ENCODE measurements around the gene ZBTB22. TPM values are rescaled to one million over a fixed set of nuclear protein-coding genes. Genes with fewer than 3 reads are reported as not detected.

ZBTB22 gene
- total RNA-seq, 1 donor from 2014 or later = 10.6 TPM

DNA sequence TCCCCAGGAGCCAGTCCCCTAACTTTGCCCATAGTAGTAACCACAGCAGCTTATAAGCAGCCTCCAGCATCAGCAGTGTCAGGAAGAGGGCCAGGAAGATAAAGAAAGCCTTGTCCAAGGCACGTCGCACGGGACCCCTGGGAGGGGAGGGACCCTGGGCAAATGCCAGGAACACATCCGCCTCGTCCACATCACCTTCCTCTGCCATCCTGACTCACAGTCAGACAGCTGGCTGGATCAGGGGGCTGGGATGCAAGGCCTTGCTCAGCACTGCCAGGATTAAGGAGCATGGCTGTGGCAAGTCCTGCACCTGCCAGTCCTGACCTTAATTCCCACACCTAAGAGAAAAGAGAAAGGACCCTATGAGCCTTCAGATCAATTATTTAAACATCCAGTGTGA is 11.5 kb upstream of the ZBTB22 start:
- ATAC-seq = no peak

DNA sequence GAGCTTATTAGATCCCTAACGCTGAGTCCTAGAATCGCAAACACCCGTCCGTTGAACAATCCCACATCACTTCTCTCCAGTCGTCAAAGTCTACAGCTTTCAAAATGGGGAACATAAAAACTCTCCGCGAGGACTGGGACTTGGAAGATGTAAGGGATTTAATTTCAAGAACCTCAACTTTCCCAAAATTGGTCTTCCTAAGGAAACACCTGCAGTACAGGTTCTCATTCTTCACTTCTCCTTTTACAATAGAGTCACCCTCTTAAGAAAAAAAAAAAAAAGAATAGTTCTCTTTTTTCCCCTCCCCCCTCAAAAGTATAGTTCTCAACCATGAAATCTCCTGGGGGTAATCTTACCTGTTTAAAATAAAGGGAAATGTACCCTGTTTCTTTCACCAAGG is 6.6 kb upstream of the ZBTB22 start:
- ATAC-seq = no peak

DNA sequence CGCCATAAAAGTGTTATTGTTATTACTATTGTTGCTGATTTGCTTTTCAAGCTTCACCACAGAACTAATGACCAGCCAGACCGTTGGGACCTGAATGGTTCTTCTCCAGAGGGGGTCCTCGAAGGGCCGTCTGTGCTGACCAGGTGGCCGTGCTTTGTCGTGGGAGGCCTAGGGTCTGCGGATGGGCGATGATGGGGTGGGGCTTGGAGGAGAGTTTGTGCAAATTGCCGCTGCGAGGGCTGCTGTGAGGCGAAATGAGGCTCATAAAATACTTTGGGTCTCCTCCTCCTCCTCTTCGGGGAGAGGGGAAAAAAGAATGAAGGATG is 6.0 kb upstream of the ZBTB22 start:
- no peak for ATAC-seq

- no peak for ATAC-seq
Measured at GRCh38 chr6:33321227-33321626, 3.7 kb upstream of the ZBTB22 start.

DNA sequence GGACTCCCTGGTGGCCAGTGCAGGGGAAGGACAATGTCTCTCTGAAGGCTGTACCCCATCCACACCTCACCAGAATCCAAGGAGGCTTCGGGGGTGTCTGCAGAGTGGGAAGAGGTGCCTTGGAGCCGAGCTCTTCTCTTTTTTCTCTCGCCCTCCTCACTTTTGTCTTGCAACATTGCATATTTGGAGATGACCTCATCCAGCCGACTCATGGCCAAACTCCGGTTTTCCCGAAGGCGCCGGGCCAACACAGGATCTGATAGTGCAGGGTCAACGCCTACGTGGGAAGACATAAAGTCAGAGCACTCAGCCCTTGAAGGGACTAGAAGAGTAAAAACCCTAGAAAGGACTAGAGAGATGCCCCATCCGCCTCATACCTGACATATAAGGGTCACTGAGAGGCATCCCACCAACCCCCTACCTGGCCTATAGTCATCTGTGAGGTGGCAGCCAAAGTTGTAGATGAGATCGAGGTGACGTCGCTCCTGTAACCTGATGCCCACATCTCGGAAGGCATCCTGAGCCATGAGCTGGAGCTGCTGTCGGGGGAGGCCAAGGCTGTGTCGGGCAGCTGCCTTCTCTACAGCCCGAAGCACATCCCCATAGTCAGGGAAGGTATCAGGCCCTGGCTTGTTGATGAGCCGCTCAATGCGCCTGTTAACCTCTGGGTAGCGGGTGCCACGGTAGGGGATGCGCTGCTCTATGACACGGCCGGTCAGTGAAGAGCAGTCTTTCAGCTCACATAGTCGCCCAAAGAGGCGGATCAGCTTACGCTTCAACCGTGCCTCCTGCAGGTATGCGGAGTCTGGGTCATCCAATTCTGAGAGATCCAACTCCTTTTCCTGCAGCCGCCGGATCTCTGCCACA is 3.0 kb upstream of the ZBTB22 start:
- no peak for ATAC-seq

DNA sequence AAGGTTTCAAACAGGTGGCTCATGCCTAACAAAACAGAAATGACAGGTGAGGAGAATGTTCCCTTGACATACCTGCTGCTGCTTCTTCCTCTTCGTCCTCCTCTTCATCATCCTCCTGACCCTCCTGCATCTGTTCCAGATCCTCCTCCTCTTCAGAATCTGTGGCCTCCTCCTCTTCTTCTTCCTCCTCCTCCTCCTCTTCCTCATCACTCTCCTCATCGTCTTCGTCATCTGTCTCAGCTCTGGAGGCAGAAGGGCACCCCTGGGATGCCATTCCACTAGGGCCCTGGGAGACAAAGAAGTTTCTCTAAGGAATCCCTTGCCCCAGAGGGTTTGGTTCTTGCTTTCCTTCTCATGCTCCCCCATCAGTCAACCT is 2.4 kb upstream of the ZBTB22 start:
- no peak for ATAC-seq

- ATAC-seq = no peak
Measured at GRCh38 chr6:33318426-33319073, 1.0 kb upstream of the ZBTB22 start.

DNA sequence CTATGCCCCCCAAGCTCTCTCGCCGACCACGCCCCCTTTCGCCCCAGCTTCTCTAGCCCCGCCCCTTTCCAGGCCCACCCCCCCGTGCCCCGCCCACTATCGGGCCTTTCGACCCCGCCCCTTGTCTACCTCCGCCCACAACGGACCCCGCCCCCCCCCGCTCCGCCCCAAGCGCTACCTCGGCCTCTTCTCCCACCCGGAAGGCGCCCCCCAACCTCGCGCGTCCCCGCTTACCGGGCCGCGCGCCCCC is 200 bp downstream of the ZBTB22 start:
- ATAC-seq = peak; percentile 6

DNA sequence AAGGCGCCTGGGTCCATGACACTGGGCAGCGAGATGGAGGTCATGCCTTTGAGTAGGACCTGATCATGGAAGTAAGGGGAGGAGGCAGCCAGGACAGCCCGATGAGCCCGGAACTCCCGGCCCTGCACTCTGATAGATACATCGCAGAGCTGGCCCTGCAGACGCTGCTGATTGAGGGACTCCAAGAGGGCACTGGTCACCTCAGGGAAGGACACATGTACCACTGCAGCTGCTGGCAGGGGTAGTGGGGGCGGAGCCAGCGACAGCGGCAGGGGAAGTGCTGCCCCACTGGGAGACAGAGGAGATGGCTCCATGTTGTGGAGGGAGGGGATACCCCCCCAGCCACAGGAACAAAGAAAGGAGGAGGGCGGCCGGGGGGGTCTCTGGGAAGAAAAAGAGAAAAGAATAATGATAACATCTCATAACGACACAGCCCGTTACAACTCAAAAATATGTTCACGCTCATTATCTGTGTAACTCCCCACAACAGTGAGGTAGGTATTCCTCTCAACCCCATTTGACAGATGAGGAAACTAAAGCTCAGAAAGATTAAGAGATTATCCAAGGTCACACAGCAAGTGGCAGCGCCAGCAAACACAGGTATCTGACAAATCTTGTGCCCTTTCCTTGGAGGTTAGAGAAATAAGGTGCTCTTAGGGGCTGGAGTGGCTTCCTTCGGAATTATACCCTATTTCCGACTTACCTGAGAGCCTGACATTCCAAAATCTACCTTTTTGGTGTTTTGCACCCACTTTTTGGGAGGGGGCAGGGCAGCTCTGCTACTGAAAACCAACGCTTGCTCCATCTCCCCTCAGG is 733 bp downstream of the ZBTB22 start:
- no peak for ATAC-seq

DNA sequence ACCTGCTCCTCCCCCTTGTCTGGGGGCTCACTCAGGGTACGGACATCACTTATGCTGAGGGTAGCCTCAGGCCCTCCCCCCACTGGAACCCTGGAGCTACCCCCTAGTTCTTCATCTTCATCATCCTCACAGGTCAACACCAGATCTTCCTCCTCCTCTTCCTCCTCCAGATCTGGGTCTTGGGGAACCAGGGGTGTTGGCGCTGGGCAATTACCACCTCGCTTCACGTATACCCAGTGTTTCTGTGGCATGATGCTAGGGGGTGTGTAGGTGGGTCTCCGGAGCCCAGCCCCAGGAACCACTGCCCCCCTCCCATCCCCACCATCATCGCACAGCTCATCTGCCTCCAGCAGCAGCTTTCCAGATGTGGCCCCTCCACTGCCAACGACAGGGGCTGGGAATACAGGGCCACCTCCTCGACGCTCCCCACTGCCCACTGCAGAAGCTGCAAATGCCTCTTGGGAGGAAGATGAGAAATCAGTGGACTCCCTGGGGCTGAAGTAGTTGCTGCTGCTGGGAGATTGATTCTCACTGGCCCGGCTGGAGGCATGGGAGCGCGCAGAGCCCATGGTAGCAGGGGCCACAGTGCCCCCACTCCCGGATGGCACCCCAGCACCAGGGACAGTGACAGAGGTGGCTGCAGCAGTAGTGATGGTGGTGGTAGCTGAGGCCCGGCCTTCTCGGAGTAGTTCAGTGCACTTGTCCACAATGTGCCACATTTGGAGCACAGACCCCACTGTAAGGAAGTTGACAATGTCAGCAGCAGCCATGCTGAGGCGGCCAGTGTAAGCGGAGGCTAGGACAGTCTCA is 1.5 kb downstream of the ZBTB22 start:
- no peak for ATAC-seq

DNA sequence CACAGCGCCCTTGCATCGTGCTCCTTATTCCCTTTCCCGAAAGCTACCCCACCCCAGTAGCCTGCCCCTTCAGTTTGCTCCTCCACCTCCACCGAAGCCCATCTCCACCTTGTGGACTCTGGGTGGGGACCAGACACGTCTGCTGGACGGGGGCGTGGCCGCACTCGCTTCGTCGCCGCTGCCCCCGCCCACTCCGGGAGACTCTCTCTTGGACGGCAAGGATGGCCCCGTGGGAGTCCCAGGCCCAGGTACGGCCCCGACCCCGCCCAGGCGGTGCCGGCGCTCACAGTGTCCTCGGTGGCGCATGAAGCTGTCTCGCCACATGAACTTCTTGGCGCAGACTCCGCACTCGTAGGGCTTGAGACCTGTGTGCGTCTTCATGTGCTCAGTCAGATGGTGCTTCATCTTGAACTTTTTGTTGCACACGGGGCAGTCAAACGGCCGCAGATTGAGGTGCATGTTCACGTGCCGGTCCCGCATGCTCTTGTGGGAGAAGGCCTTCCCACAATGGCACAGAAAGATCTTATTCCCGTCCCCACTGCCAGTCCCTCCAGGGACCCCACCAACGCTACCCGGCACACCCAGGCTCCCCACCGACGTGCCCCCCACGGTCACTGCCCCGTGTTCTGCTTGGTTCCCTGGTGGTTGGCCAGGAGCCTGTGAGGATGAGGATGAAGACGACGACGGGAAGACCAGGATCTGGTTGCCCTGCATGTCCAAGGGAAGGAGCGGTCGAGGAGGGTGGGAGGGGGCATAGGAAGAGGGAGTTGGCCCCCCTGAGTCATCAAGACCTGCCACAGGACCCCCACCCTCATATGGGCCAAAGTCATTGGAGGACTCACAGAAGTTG is 2.4 kb downstream of the ZBTB22 start:
- ATAC-seq = peak; percentile 29

GRCh38 chr6:33314515-33314942 is 3.0 kb downstream of the ZBTB22 start:
- ATAC-seq = peak; percentile 37

DNA sequence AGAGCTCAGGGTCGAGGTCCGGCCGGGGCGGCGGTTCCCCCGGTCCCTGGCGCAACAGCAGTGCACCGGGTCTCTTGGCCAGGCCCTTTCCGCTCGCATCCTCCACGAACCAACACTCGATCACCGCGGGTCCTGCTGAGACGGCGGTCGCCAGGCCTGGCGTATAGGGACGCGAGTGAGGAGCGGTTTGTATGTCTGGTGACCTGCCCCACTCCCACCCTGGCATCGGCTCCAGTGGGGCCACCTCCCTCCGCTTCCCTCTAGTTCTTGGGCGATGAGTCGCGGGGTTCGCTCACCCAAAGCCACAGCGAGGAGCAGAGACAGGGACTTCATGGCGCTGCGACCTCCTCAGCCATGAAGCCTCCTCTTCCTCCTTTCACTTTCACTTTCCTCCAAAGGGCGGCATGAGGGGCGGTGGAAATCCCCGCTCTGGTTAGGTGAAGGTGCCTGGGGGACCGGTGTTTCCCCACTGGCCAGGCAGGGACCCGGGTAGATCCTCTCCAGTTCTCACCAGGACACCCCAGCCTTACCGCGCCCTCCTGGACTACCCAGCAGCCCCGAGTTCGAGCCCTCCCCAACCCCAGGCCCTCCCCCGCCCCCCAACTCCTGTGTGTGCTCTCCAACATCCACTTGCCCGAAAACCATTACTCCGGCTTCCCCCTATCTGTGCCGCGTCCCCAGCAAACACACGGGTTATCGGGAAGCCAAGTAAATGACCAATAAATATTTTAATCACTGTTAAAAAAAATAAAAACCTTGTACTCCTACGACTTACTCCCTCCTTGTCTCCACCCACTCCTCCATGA is 3.6 kb downstream of the ZBTB22 start, which contains the start of gene TAPBP:
TSS of gene TAPBP (minus strand) at position 370 of the 806 bp plus-strand sequence. CDS start at position 333, 37 bp downstream.
- ATAC-seq = peak; percentile 5

DNA sequence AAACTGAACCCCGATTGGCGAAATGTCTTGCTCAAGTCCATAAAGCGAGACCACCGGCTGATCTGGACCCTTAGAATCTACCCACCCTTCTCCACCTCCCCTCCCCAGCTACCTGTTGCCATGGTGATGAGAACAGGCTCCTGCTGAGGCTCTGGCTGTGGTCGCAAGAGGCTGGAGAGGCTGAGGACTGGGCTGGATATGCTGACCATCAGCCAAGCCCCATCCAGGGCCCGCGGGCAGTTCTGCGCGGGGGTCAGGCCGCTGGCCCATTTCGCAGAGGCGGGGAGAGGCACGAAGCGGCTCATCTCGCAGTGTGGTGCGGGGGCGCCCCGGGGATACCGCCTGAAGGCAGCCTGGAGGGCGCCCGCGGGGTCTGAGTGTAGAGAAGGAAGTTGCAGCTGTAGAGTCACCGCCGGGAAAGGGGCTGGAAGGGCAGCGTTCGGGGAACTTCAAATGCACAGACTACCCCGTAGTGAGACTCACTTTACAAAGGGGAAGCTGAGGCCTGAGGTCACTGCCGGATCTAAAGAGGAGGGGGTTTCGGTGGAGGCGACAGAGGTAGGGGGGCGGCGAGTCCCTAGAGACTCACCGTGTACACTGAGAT is 4.3 kb downstream of the ZBTB22 start:
- ATAC-seq = peak; percentile 2

DNA sequence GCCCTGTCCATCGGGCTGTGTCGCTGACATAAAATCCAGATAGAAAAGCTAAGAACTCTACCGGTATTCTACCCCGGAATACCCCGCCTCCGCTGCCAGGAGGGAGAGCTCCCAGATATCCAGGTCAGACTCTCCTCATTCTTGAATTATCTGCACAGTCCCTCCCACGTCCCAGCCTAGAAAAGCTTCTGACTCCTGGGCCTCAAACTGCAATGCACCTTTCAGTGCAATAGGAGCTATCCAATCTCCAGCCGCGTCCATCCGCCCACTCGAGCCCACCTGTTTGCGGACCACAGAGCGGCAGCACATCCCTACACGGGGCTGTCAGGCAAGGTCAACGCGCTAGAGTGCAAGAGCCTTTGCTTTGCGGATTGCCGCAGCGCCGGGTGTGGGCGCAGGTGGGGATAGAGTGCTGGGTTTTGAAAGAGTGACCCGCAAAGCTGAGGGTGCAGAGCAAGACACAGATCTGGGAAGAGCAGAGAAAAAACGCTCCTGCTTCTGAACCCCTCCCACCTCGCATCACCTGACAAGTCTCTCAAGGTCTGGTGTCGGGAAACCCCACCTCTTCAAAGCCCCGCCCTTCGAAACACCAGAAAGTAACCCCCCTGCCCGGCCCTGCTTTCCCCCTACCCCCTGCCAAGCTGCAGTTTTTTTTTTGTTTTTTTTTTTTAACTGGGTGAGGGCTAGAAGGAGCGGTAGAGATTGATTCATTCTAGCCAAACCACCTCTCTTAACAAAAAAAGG is 5.0 kb downstream of the ZBTB22 start:
- peak; percentile 63 for ATAC-seq

- no peak for ATAC-seq
Measured at GRCh38 chr6:33306356-33306755, 11.2 kb downstream of the ZBTB22 start.

DNA sequence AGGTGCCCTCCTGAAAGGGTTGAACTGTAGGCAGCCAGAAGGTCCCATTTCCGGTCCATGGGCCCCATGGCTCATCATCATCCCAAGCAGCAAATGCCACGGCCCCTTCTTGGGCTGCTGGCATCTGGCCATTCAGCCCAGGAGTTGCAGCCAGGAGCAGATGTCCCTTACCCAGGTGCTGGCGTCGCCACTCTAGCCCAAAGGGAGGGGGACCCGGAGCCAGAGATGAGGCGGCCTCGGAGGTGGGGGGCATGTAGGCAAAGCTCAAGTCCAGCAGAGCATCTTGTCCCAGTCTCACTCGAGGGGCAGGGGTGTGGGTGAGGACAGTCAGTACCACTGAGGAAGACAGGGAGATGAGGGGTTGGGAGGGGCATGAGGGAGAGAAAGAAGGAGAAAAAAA is 12.5 kb downstream of the ZBTB22 start:
- ATAC-seq = no peak

- ATAC-seq = no peak
Measured at GRCh38 chr6:33304216-33304615, 13.3 kb downstream of the ZBTB22 start.

DNA sequence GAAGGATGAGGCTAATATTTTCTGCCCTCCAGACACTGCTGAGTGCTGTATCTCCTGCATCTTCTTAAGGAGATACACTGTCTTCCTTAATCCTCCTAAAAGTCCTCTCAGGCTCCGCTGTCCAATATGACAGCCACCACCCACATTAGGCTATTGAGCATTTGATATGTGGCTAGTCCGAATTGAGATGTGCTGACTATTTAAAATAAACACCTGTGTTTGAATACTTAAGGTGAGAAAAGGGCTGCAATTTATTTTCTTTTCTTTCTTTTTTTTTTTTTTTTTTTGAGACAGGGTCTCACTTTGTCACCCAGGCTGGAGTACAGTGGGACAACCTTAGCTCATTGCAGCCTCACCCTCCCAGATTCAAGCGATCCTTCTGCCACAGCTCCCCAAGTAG is 15.7 kb downstream of the ZBTB22 start:
- no peak for ATAC-seq
